HFF-Myc (cell line): Measurements from ENCODE around the gene TAF6.

Source experiments
- DNase-seq: peaks from one replicate; pipeline ENCODE4 v3.0.0-alpha.2; 2011; ENCODE audit warnings: low read depth; ENCODE audit errors: extremely low read depth
- H3K4me3 ChIP-seq: replicated peaks from 2 replicates; pipeline ENCODE4 v1.5.1; 2011; ENCODE audit warnings: low read depth, mild to moderate bottlenecking, control low read depth, low read length
- TF ChIP-seq, protein P1 (sequence below): IDR thresholded peaks from 2 replicates; pipeline ENCODE4 v1.5.1; 2012; ENCODE audit warnings: mild to moderate bottlenecking, low read depth, low read length, control low read depth; ENCODE audit errors: missing control alignments

The TAF6 gene

DNA sequence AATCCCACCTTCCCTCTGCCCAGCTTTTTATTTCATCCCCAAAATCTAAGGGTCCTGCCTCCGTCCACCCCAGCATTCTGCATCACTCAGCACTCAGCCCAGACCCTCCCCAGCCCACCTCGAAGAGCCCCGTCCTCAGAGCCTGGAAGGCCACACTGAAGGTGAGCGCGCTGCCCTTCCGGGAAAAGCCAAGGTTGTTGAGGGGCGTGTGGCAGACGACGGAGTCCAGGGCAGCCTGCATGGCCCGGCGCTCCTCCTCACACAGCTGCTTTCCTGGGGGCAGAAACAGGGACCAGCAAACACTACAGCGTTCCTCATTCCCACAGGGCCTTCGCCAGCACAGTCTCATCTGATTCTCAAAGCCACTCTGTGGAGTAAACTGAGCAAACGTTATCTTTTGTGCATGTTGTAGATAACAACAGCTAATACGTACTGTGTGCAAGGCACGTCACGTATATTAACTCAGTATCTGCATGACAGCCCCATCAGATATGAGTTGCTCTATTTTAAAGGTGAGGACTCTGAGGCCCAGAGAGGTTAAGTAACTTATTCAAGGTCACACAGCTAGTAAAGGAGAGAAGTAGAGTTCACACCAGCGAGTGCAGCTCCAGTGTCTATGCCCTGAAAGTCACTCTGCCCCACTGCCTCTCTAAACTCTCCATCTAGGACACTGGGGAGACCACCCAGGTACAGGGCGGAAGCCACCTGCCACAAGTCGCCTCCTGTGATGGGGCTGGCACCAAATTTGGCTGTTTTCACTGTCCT is 36.6 kb upstream of the TAF6 start:
- no peak for DNase-seq
- no peak overlapping the region for H3K4me3 ChIP-seq
- TF ChIP-seq, protein P1, sequence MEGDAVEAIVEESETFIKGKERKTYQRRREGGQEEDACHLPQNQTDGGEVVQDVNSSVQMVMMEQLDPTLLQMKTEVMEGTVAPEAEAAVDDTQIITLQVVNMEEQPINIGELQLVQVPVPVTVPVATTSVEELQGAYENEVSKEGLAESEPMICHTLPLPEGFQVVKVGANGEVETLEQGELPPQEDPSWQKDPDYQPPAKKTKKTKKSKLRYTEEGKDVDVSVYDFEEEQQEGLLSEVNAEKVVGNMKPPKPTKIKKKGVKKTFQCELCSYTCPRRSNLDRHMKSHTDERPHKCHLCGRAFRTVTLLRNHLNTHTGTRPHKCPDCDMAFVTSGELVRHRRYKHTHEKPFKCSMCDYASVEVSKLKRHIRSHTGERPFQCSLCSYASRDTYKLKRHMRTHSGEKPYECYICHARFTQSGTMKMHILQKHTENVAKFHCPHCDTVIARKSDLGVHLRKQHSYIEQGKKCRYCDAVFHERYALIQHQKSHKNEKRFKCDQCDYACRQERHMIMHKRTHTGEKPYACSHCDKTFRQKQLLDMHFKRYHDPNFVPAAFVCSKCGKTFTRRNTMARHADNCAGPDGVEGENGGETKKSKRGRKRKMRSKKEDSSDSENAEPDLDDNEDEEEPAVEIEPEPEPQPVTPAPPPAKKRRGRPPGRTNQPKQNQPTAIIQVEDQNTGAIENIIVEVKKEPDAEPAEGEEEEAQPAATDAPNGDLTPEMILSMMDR, result no peak

DNA sequence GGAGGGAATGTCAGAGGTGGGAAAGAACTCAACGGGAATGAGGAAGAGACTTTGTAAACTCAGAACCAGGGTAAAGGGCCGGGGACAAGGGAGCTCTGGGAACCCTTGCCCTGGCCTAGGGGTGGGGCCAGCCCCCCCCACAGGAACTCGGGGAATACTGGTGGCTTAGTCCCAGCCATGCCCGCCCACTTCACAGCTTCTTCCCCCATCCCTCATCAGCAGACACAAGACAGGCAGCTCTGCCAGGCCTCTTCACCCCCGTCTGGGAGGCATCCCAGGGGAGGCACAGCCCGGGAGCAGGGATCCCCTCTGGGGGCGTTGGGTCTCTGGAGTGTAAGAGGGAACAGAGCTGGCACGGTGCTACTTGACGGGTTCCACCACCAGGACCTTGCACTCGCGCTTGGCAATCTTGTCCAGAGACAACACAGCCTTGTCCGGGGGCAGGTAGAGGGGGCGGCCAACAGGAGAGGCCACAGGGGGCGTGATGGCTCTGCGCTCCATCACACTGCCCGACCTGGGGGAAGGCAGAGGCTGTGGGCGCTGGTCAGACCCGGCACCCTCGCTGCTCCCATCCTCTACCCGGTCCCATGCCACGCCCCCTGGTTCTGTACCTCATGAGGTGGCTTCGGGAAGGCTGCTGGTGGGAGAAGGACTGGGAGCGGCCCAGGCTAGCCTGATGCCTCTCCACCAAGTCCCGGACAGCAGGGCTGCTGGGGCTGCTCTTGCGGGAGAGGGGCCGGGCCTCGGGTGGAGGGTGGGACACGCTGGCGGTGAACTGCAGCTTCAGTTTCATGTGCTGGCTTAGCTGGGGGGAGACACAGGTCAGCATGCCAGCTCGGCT is 35.7 kb upstream of the TAF6 start:
- no peak for DNase-seq
- TF ChIP-seq, protein P1, result no peak
- H3K4me3 ChIP-seq, result no peak overlapping the region

DNA sequence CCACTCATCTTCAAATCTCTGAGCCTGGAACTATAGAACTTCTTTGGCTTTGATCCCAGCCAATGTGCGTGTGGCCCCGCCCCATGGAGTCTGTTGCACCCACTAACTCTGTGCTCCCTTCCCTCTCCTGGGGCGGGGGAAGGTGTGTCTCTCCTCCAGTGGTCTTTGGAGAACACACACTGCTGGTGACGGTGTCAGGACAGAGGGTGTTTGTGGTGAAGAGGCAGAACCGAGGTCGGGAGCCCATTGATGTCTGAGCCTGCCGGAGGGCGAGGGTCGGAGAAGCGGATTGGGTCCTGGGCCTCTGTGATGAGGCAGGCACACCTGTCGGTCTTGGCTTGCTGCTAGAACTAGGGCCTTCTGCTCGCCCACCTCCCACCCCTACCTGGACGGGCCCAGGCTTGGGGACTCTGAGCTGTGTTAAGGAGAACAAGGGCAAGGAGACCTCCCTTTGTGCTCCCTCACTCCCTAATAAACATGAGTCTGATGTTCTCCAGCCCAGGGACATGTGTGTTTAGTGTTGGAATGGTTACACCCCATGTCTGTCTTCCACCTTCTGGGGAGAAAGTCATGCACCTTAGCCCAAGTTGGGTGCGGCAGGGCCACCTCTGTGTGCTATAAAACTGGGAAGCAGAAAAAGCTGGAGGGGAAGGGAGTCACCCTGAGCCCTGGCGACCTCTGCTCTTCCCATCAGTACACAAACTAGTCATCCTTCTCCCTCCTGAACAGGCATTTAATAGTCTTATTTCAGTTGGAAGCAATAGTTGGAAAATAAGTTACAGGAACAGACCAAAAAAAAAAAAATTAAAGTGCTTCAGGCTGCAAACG is 34.8 kb upstream of the TAF6 start:
- TF ChIP-seq, protein P1, result no peak
- no peak for DNase-seq
- H3K4me3 ChIP-seq, result no peak overlapping the region

DNA sequence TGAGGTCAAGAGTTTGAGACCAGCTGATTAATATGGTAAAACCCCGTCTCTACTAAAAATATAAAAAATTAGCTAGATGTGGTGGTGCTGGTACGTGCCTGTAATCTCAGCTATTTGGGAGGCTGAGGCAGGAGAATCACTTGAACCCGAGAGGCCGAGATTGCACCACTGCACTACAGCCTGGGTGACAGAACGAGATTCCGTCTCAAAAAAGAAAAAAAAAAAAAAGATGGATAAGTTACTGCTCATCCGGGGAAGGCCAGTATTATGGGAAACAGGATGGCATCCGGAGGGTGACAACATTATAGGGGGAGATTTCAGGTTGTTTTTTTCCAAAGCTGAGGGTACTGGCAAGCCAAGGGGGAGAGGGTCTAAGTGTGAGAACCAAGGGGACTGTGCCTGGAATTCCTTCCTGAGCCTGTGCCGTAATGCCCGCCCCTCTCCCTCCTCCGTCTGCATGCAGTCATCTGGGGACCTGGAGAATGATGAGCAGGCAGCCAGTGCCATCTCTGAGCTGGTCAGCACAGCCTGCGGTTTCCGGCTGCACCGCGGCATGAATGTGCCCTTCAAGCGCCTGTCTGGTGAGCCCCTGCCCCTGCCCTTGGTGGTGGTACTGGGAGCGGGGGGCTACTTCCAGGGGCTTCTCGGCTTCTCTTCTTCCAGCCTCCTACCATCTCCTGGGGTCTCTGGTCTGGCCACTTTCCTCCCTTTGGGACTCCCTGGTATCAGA is 33.9 kb upstream of the TAF6 start:
- TF ChIP-seq, protein P1, result no peak
- no peak for DNase-seq
- H3K4me3 ChIP-seq, result no peak overlapping the region

DNA sequence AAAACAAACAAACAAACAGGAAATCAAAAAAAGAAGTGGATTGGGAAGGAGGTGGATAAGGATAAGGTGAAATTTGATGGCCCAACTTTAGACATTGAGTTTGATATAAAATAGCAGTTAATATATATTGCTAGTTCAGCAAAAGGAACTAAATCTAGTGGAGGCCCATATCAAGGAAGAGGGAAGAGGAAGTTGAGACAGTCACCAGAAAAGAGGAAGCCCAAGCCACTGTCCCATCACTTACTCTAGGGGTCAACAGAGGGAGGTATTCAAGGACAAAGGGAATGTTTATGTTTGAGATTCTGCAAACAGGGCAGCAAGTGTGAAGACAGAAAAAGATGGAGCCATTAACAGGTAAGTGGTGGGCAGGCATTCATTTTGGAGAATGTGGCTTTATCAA is 33.2 kb upstream of the TAF6 start:
- DNase-seq, result no peak
- no peak overlapping the region for H3K4me3 ChIP-seq
- TF ChIP-seq, protein P1, result no peak
